NCI-H345 treated with DMSO at 0.1 percent for 48 hours (cell line): ENCODE measurements around the gene GMNN.
"Not testable (repeated sequence)": the region's sequence is repeated elsewhere in the genome, so short reads cannot be mapped to it uniquely, and the experiment has no call there.

Experiments used
- DNase-seq: peaks from one replicate; lab custom pipeline; 2025; ENCODE audit not compliant: unreplicated experiment; lab: John Stamatoyannopoulos, UW

The GMNN gene

DNA sequence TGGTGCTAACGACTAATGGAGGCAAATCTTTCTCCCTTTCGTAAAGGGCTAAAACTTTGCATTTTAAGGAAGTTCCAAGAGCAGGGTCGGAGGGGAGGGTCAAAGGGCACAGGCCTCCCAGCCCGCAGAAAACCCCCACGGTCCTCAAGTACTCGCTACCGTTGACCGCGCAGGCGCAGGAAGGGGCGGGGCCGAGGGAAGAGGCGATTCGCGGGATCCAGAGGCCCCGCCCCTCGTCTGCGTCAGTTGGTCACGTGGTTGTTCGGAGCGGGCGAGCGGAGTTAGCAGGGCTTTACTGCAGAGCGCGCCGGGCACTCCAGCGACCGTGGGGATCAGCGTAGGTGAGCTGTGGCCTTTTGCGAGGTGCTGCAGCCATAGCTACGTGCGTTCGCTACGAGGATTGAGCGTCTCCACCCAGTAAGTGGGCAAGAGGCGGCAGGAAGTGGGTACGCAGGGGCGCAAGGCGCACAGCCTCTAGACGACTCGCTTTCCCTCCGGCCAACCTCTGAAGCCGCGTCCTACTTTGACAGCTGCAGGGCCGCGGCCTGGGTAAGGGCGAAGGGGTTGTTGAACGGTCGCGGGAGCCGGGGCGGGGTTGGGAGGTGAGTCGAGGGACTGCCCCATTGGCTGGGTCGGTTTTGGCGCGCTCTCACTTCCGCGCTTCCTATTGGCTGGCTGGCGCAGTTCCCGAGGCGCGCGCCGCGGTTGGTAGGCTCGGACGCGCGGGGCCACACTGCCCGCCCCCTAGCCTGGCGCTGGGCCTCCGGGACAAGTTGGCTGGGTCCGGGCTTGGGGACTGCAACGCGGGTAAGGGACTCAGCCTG lies at the start of gene GMNN:
TSS of gene GMNN (plus strand) at position 242 of the 824 bp plus-strand sequence. CDS start 2,310 bp downstream, outside the sequence.
- peak; percentile 90 for DNase-seq

DNA sequence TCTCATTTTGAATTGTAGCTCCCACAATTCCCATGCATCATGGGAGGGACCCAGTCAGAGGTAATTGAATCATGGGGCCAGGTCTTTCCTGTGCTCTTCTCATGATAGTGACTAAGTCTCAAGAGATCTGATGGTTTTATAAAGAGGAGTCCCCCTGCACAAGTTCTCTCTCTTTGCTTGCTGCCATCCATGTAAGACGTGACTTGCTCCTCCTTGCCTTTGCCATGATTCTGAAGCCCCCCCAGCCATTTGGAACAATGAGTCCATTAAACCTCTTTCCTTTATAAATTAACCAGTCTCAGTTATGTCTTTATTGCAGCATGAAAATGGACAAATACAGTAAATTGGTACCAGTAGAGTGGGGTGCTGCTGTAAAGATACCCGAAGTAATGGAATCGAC lies 44.1 kb upstream of the GMNN start:
- DNase-seq = not testable (repeated sequence)

DNA sequence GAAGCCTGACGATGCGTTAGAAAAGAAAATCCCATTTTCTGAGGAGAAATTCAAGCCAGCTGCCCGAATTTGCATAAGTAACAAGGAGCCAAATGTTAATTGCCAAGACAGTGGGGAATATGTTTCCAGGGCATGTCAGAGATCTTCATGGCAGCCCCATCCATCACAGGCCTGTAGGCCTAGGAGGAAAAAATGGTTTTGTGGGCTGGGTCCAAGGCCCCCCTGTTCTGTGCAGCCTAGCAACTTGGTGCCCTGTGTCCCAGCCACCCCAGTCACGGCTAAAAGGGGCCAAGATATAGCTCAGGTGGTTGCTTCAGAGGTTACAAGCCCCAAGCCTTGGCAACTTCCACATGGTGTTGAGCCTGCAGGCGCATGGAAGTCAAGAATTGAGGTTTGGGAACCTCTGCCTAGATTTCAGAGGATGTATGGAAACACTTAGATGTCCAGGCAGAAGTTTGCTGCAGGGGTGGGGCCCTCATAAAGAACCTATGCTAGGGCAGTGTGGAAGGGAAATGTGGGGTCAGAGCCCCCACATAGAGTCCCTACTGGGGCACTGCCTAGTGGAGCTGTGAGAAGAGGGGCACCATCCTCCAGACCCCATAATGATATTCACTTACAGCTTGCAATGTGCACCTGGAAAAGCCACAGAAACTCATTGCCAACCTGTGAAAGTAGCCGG lies 43.1 kb upstream of the GMNN start:
- DNase-seq = not testable (repeated sequence)

DNA sequence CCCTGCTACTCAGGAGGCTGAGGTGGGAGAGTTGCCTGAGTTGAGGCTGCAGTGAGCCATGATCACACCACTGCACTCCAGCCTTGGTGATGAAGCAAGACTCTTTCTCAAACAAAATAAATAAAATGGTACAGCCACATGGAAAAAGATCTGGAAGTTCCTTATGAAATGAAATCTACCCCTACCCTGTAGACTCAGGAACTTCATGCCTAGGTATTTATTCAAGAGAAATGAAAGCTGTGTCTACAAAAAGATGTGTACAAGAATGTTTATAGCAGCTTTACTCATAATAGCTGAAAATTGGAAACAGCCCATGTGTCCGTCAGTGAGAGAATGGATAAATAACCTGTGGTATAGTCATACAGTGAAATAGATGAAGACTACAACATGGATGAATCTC lies 40.6 kb upstream of the GMNN start:
- DNase-seq = no peak

DNA sequence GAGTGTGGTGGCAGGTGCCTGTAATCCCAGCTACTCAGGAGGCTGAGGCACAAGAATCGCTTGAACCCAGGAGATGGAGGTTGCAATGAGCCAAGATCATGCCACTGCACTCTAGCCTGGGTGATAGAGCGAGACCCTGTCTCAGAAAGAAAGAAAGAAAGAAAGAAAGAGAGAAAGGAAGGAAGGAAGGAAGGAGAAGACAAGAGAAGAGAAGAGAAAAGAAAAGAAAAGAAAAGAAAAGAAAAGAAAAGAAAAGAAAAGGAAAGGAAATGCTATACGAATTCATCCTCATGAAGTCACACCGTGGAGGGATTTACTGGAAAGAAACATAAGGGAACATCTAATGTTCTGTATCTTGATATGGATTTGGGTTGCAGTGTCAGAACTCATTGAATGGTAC lies 40.0 kb upstream of the GMNN start:
- not testable (repeated sequence) for DNase-seq

DNA sequence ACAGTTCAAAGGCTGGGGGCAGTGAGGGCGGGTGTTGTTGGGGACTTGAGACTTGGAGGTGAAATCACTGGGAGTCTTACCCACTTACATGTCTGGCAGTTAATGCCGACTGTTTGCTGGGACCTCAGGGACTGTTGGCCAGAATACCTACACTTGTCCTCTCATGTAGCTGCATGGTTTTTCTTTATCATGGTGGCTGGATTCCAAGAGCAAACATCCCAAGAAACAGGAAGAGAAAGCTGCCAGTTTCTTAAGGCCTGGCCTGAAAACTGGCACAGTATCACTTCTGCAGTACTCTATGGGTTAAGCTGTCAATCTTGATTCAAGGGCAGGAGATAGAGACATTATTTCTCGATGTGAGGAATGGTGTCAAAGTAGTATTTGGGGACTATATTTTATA lies 36.0 kb upstream of the GMNN start:
- DNase-seq = no peak

DNA sequence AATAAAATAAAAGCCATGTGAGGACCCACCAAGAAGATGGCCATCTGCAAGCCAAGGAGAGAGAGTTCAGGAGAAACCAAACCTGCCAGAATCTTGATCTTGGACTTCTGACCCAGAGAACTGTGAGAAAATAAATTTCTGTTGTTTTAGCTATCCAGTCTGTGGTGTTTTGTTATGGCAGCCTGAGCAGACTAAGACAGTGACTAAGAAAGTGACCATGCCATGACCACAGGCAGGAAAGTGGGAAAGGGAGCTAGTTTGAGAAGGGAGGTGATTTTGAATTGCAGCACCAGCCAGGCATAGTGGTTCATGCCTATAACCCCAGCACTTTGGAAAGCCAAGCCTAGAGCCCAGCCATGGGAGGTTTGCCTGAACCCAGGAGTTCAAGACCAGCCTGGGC lies 33.9 kb upstream of the GMNN start:
- no peak for DNase-seq

DNA sequence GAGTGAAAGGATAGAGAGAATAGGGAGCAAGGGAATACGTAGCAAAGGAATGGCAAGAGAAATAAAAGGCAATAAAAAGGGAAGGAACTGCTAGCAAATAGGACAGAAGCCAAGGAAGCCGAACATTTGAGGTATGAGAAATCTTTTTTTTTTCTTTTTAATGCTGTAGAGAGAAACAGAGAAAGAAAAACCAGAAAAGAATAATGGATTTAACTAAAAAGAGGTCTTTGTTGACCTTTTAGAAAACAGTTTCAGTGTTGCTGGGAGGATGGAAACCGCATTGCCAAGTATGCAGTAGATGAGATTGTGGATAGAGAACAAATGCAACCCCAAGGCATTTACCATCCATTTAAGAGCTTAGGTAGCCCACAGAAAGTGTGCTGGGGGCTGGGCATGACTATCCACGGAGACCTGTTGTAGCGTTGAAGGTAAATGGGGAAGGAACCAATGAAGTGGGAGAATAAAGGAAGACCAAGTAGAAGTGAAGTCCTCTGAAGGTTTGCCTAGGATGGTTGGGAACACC lies 32.5 kb upstream of the GMNN start:
- DNase-seq = no peak

DNA sequence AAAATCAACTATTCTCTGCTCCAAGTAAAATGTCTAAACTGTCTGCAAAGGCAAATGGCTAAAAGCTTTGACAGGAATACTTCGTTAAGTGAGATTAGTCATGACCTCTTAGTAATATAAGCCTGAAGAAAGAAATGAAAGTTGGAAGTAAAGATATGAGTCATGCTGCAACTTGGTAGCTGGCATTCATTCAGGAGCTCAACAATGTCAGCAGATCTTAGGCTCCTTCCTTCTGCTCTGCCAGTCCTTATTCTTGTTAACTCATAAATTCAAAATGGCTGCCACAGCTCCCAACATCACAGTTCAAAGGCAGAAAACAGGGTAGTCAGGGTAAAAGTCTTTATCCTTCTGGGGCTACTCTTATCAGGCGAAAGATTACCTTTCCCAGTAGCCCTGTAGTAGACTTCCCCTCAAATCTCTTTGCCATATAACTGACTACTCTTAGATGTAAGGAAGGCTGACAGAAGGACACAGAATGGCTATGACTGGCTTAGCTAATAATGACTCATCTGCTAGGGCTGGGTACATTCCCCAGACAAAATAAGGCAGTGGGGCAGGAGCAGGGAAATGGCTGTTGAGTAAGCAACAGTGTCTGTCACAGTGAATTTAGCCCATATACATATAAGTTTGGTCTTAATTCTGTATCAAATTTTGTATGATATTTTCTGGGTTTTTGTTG lies 31.3 kb upstream of the GMNN start:
- DNase-seq = no peak

DNA sequence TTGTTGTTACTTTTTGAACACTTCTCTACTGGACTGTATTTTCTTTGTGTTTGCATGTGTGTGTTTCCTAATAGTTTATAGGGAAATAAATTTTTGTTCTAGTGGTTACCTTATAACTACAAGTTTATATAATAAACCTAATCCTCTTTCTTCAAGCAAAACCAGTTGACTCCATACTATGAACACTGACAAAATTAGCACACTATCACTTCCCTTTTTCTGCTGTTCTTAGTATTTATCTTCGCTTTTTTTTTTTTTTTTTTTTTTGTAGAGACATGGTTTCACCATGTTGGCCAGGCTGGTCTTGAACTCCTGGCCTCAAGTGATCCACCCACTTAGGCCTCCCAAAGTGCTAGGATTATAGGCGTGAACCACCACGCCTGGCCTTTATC lies 30.8 kb upstream of the GMNN start:
- no peak for DNase-seq

DNA sequence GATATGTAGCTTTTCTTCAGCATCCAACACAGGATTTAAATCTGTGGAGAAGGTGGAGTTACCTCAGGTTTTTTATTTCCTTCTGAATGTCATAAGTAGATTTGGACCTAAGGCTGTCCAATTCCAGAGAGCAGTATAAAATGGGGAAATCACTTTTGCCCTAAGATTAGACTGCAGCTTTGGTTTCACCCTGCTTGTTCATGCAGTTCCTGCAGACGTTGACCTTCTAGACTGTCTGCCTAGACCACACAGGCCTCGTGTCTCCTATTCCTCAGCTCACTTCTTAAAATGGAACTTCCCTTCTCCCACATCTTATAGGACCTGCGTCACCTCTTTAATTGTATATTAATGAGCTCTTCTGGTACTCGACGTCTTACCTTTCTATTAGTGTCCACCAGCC lies 29.8 kb upstream of the GMNN start:
- no peak for DNase-seq

DNA sequence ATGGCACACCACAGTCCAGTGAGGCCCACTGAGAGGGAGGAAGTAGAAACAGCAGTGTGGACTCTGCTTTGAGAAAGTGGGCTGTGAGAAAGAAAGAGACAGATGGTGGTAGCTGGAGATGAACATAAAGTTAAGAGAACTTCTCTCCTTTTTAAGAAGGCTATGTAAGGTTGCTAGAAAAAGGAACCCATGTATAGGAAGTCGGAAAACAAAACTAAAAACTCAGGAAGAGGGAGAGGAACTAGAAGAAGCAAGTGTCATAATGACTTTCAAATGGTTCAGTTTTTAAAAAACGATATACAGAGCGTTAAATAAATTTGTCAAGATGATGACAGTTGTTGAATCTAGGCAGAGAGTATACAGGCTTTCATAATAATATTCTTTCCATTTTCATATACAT lies 25.4 kb upstream of the GMNN start:
- DNase-seq = no peak

DNA sequence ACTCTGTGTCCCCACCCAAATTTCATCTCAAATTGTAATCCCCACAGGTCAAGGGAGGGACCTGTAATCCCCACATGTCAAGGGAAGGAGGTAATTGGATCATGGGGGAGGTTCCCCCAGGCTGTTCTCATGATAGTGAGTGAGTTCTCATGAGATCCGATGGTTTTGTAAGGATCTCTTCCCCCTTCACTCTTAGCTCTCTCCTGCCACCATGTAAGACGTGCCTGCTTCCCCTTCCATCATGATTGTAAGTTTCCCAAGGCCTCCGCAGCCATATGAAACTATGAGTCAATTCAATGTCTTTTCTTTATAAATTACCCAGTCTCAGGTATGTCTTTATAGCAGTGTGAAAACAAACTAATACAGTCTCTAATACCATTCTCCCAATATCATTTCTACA lies 23.9 kb upstream of the GMNN start:
- not testable (repeated sequence) for DNase-seq

DNA sequence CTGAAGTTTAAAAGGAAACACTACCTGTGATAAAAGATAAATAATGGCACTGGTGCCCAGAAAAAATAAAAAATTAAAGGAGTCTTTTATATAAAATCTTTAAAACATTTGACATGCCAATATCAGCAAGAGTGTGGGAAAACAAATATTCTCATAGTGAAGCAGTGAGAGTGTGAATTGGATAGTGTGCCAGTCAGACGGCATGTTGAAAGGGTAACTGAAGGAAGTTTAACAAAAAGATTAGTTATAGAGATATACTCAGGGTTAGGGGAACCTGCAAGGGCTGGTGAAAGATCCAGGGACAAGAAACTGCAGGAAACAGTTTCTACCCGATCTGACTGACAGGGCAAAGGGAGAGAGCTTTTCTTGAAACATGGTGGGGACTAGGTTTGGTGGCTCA lies 22.2 kb upstream of the GMNN start:
- no peak for DNase-seq

DNA sequence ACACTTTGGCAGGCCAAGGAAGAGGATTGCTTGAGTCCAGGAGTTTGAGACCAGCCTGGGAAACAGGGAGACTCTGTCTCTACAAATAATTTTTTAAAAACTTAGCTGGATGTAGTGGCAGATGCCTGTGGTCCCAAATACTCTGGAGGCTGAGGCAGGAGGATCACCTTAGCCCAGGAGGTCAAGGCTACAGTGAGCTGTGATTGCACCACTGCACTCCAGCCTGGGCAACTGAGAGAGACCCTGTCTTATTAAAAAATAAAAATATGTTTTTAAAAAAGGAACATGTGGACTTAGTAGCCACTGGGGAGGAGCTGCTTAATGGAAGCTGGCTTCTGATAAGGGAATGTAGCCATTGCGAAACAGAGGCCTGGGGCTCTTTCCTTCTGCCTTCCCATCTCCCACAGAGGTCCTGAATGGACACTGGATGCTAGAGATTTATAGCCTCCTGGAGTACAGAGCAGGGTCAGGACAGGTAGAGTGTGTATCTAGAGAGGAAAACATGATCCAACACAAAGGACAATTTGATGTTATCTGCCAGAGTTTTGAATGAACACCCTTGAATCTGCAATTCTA lies 21.7 kb upstream of the GMNN start:
- no peak for DNase-seq

DNA sequence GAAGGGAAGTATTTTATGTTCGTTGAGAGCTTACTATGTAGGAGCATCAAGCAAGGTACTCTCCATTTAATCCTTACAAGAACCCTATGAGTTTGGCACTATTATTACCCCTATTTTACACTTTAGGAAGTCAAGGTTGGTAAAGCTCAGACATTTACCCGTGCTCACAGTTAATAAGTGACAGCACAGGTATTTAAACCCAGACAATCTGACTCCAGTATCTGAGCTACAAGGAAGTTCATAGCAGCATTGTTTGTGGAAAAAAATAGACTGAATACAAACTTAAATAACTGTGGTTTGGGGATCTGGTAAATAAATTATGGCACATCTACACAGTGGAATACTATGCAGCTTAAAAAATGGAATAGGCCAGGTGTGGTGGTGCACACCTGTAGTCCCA lies 21.2 kb upstream of the GMNN start:
- no peak for DNase-seq

DNA sequence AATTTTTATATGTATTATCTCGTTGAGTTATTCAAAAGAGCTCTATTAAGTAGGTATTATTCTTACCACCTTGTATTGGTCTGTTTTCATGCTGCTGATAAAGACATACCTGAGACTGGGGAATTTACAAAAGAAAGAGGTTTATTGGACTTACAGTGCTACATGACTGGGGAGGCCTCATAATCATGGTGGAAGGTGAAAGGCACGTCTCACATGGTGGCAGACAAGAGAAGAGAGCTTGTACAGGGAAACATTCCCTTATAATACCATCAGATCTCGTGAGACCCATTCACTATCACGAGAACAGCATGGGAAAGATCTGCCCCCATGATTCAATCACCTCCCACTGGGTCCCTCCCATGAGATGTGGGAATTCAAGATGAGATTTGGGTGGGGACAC lies 20.4 kb upstream of the GMNN start:
- not testable (repeated sequence) for DNase-seq

DNA sequence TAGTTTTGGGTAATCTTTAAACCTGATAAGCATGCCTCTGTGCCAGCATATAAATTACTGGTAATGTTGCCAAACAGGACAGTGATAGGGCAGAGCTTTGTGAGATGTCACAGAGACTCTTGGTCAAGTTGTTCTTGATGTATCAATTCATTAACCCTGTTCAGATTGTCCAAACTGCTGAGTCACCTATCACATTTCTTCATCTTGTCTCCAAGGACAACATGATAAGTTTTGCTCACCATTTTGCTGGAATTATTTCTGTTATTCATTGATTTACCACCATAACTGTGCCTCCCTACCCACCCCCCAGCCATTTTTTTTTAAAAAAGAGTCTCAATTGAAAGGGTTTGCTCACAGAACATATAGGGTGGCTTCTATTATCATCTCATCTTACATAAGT lies 19.5 kb upstream of the GMNN start:
- no peak for DNase-seq

DNA sequence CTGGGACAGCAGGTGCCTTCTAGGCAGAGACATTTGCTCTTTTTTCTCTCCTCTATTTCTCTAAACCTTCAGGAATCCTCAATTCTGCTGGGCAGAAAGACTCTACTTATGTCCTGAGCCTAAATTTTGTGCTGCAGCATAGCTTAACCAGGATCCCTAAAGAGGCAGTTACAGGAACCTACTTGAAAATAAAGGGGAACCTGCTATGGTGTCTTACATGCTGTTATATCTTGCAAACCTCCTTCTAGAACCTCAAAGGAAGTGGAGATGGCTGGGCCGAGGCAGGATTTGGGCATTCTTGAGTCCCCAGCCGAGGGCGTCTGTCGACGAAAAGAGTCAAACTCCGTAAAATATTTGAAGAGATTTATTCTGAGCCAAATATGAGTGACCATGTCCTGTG lies 17.1 kb upstream of the GMNN start:
- no peak for DNase-seq

DNA sequence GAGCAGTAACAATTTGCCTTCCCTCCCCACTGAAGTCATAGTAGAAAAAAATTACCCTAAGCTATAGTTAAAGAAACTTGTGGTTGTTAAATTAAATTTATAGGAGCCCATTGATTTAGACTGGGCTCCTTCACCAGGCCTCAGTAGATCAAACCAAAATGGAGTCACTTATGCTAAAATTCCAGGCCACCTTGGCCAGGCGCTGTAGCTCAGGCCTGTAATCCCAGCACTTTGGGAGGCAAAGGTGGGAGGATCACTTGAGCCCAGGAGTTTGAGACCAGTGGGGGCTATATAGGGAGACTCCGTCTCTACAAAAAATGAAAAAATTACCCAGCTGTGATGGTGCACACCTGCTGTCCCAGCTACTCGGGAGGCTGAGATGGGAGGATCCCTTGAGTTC lies 15.0 kb upstream of the GMNN start:
- no peak for DNase-seq

DNA sequence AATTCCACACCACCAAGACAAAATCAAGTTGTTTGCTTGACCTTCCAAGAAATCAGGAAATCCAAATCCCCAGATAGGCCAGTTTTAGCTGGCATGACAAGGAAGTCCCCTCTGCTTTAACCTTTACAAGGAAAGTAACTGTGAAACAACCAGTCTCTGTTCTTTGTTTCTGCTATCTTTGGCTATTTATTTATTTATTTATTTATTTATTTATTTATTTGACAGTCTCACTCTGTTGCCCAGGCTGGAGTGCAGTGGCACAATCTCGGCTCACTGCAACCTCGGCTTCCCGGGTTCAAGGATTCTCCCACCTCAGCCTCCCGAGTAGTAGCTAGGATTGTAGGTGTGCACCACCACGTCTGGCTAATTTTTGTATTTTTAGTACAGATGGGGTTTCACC lies 14.5 kb upstream of the GMNN start:
- DNase-seq = no peak
